Measurements from ENCODE around the gene MKX. TPM values are rescaled to one million over a fixed set of nuclear protein-coding genes. Genes with fewer than 3 reads are reported as not detected.

The MKX gene
- total RNA-seq, 4 donors from 2014 or later, result 0.19 to 3.3 (median 1.4) TPM

- intact Hi-C loops (cut with DNase I), result no loop called here
- WGBS, 2 donors, result 70 to 83% methylated on average over 9 of the region's 9 CpGs
- TF ChIP-seq CTCF (IDR thresholded peaks at IDR 0.05), result no peak
- TF ChIP-seq POLR2A (IDR thresholded peaks at IDR 0.05), result no peak
- Histone ChIP-seq H3K9me3 (no peaks in the 10 kb centered on the region), H3K27me3 (no peaks in the 10 kb centered on the region), H3K36me3 (no peaks in the 10 kb centered on the region), H3K4me1 (peaks cover 0 to 22% (median 12%) of the 10 kb centered on the region in 3 donors), H3K4me3 (no peak overlapping the region), H3K27ac (no peak overlapping the region)
- DNase-seq, result no peak
These were observed 120.7 kb downstream of the MKX start for GRCh38 chr10:27624941-27625340.

Small RNA genes lying within 50 kb of the gene (small RNA-seq; reads per million reads assigned to genes)
- gene RN7SKP132, result 0 reads per million in 4 donors

Other genes starting within 250 kb of the MKX start
- 10 to 100 TPM; 40.4 to 72.6 (median 56.9) TPM for gene RAB18, start 241.5 kb downstream of the MKX start, total RNA-seq